K562 (cell line): ENCODE data around the gene GPHN. TPM values are rescaled to one million over a fixed set of nuclear protein-coding genes. Genes with fewer than 3 reads are reported as not detected.

ENCODE experiments used
- ATAC-seq: fragments of 200-7000 bp; cut with Tn5 transposase; 3 replicates; pipeline ENCODE4 v1.9.1; 2020; ENCODE audit warnings: moderate library complexity
- BruUV-seq: library from RNA; stranded (reverse); fragments of 400-500 nt; replicated peaks from 2 replicates; lab custom pipeline; 2021; lab: Mats Ljungman, UMichigan
- CTCF ChIA-PET: fragments of 300-600 bp; formaldehyde crosslinking; extraction: SDS; loops from one replicate; lab custom pipeline; 2021; ENCODE audit warnings: low intra/inter-chr PET ratio; lab: Yijun Ruan, JAX
- POLR2A ChIA-PET: fragments of 300-600, 350-650 bp; sonication (Branson Sonifier 250); formaldehyde crosslinking; extraction: SDS; loops from one replicate; lab custom pipeline; 2021; ENCODE audit warnings: antibody characterized with exemption, inconsistent platforms; lab: Yijun Ruan, JAX
- DNase-seq, 4 experiments: peaks; one replicate each; pipeline versions ENCODE4 v3.0.0 to v3.0.0-alpha.2; 2011 to 2018; ENCODE audit warnings: low spot score in 3 of 4, mixed read lengths in 3 of 4; ENCODE audit errors: extremely low read depth in 1 of 4
- FAIRE-seq: peaks from 2 replicates; lab custom pipeline; 2011; peaks lifted over from hg19 to GRCh38; lab: Jason Lieb, UNC
- H2AFZ ChIP-seq: 2 replicates; pipeline ENCODE4 v1.6.0; 2011; ENCODE audit warnings: low read depth, low read length, control low read depth, inconsistent platforms
- H3K27ac ChIP-seq: fragments of 200-600 bp; 3 replicates; pipeline ENCODE4 v1.8.0; 2011; ENCODE audit warnings: low read depth, mild to moderate bottlenecking, control low read depth, inconsistent platforms, low read length, moderate library complexity, mixed read lengths; ENCODE audit errors: extremely low read depth
- H3K27me3 ChIP-seq, 2 experiments: fragments of 300-600 bp in 1 of 2; 2 replicates in 1 of 2; 3 replicates in 1 of 2; pipeline versions ENCODE4 v1.6.0 to v1.8.0; 2011; ENCODE audit warnings: inconsistent platforms in 2 of 2, low read length in 2 of 2, mild to moderate bottlenecking in 1 of 2, mixed read lengths in 1 of 2, moderate library complexity in 1 of 2; ENCODE audit not compliant: control insufficient read depth in 2 of 2, insufficient read depth in 2 of 2
- H3K36me3 ChIP-seq: fragments of 300-600 bp; 3 replicates; pipeline ENCODE4 v1.8.0; 2011; ENCODE audit warnings: mild to moderate bottlenecking, low read length, inconsistent platforms; ENCODE audit not compliant: control insufficient read depth, insufficient read depth
- H3K4me1 ChIP-seq, 2 experiments: fragments of 200-600 bp in 1 of 2; replicated peaks in 1 of 2; 2 replicates in 1 of 2; 3 replicates in 1 of 2; pipeline versions ENCODE4 v1.5.1 to v1.8.0; 2011; ENCODE audit warnings: inconsistent platforms in 2 of 2, low read length in 2 of 2, mild to moderate bottlenecking in 1 of 2, mixed read lengths in 1 of 2, moderate library complexity in 1 of 2; ENCODE audit not compliant: control insufficient read depth in 2 of 2, insufficient read depth in 2 of 2
- H3K4me2 ChIP-seq: 2 replicates; pipeline ENCODE4 v1.6.1; 2011; ENCODE audit warnings: low read length, control low read depth, inconsistent platforms, mixed read lengths; ENCODE audit not compliant: insufficient read depth
- H3K4me3 ChIP-seq: fragments of 200-600 bp; sonication (generic), shearing (Covaris generic); 2 replicates; pipeline ENCODE4 v1.5.1; 2016; ENCODE audit warnings: control low read depth, inconsistent platforms
- H3K79me2 ChIP-seq: fragments of 200-600 bp; 3 replicates; pipeline ENCODE4 v1.8.0; 2011; ENCODE audit warnings: low read length, inconsistent platforms; ENCODE audit not compliant: control insufficient read depth, insufficient read depth
- H3K9ac ChIP-seq, 2 experiments: 2 replicates each; pipeline versions ENCODE4 v1.6.0 to v1.6.1; 2011; ENCODE audit warnings: low read depth in 2 of 2, low read length in 2 of 2, control low read depth in 1 of 2, inconsistent platforms in 1 of 2, mild to moderate bottlenecking in 1 of 2, mixed read lengths in 1 of 2; ENCODE audit not compliant: insufficient read depth in 1 of 2
- H3K9me1 ChIP-seq: one replicate; pipeline ENCODE4 v1.6.0; 2011; ENCODE audit warnings: inconsistent platforms, mild to moderate bottlenecking, low read length, moderate library complexity; ENCODE audit not compliant: control insufficient read depth, insufficient read depth
- H3K9me3 ChIP-seq: replicated peaks from 2 replicates; pipeline ENCODE4 v1.5.1; 2011; ENCODE audit warnings: low read depth, low read length, inconsistent platforms; ENCODE audit not compliant: control insufficient read depth, insufficient read depth
- H4K20me1 ChIP-seq: replicated peaks from 2 replicates; pipeline ENCODE4 v1.6.1; 2011; ENCODE audit warnings: low read length, inconsistent platforms, mixed read lengths; ENCODE audit not compliant: control insufficient read depth, insufficient read depth
- AFF1 ChIP-seq, 2 experiments: fragments of 450-650 bp; IDR thresholded peaks; 2 replicates each; pipeline ENCODE4 v1.6.1; 2018; ENCODE audit warnings: mild to moderate bottlenecking in 2 of 2, low read depth in 1 of 2; ENCODE audit not compliant: partially characterized antibody in 2 of 2
- EP400 ChIP-seq: fragments of 450-650 bp; IDR thresholded peaks from 2 replicates; pipeline ENCODE4 v1.6.1; 2017; ENCODE audit warnings: antibody characterized with exemption, mild to moderate bottlenecking, moderate library complexity
- FUS ChIP-seq: fragments of 200-400 bp; formaldehyde crosslinking; optimal IDR thresholded peaks from 2 replicates; pipeline ENCODE3; 2017; ENCODE audit warnings: low read depth, low read length
- GTF2A2 ChIP-seq: IDR thresholded peaks from 2 replicates; pipeline ENCODE4 v1.6.1; 2016; ENCODE audit warnings: mild to moderate bottlenecking, missing genetic modification characterization, missing compliant biosample characterization
- GTF2B ChIP-seq: IDR thresholded peaks from 2 replicates; pipeline ENCODE4 v1.6.1; 2011; ENCODE audit not compliant: insufficient read length; ENCODE audit errors: extremely low read depth
- HDGF ChIP-seq: fragments of 450-650 bp; IDR thresholded peaks from 2 replicates; pipeline ENCODE4 v1.6.1; 2016
- HMG20A ChIP-seq: fragments of 450-650 bp; formaldehyde crosslinking; conservative IDR thresholded peaks from 2 replicates; pipeline ENCODE4 v1.4.0; 2020; ENCODE audit warnings: mild to moderate bottlenecking, mixed read lengths
- MCM2 ChIP-seq: fragments of 450-650 bp; IDR thresholded peaks from 2 replicates; pipeline ENCODE4 v1.6.1; 2017; ENCODE audit warnings: low read depth, mild to moderate bottlenecking
- PCBP1 ChIP-seq: fragments of 200-400 bp; formaldehyde crosslinking; IDR thresholded peaks from 2 replicates; pipeline ENCODE4 v1.6.1; 2018; ENCODE audit warnings: mild to moderate bottlenecking, low read depth, low read length; ENCODE audit not compliant: poor library complexity, severe bottlenecking
- POLR2AphosphoS2 ChIP-seq: IDR thresholded peaks from 2 replicates; pipeline ENCODE4 v1.6.1; 2012; ENCODE audit warnings: low read length, improper control_type of control experiment
- PTRF ChIP-seq: fragments of 450-650 bp; IDR thresholded peaks from 2 replicates; pipeline ENCODE4 v1.6.1; 2016; ENCODE audit warnings: mild to moderate bottlenecking, missing genetic modification characterization, missing compliant biosample characterization
- RBM25 ChIP-seq: fragments of 200-400 bp; formaldehyde crosslinking; IDR thresholded peaks from 2 replicates; pipeline ENCODE4 v1.6.1; 2018; ENCODE audit warnings: low read length, low read depth, moderate library complexity; ENCODE audit not compliant: severe bottlenecking
- RNF2 ChIP-seq: sonication (generic); IDR thresholded peaks from 2 replicates; pipeline ENCODE4 v1.6.1; 2016
- SMARCA4 ChIP-seq: fragments of 450-650 bp; IDR thresholded peaks from 2 replicates; pipeline ENCODE4 v1.6.1; 2016
- SUPT5H ChIP-seq: fragments of 450-650 bp; IDR thresholded peaks from 2 replicates; pipeline ENCODE4 v1.6.1; 2016
- ZNF280B ChIP-seq: fragments of 250-450 bp; sonication (Bioruptor Pico); IDR thresholded peaks from 2 replicates; pipeline ENCODE4 v1.5.1; 2021; ENCODE audit warnings: mild to moderate bottlenecking
- ZNF436 ChIP-seq: fragments of 250-450, 450-650 bp; sonication (Bioruptor Pico); formaldehyde crosslinking; IDR thresholded peaks from 2 replicates; pipeline ENCODE4 v1.7.0; 2020; ENCODE audit warnings: mild to moderate bottlenecking
- ZNF707 ChIP-seq: fragments of 250-450 bp; sonication (Bioruptor Pico); conservative IDR thresholded peaks from 2 replicates; pipeline ENCODE4 v1.8.0; 2022; ENCODE audit warnings: inconsistent platforms, mild to moderate bottlenecking, moderate library complexity
- WGBS: fragments of 100-300 bp; shearing (Covaris generic); methylation state at CpG from one replicate; pipeline ENCODE4 v1.1.6; 2016; ENCODE audit warnings: low coverage, mixed read lengths; ENCODE audit not compliant: insufficient coverage; ENCODE audit errors: missing lambda C conversion rate; 5-methylcytosine and 5-hydroxymethylcytosine counted together
- in situ Hi-C: fragments of 300-500 bp; cut with MboI; formaldehyde crosslinking; loops from 4 replicates; pipeline ENCODE4 v1.15.0; 2018; ENCODE audit warnings: inconsistent platforms, mixed read lengths
- intact Hi-C: fragments of 100-400 bp; cut with micrococcal nuclease; formaldehyde crosslinking; loops from 2 replicates; pipeline ENCODE4 v1.14.2; 2022
- polyA plus RNA-seq, 8 experiments: library from polyadenylated mRNA; depleted of rRNA in 4 of 8; stranded (reverse) in 5 of 8; unstranded in 3 of 8; fragments of >200 nt; fragmentation: Nextera tagmentation in 2 of 8; fragmentation: Illumina TruSeq in 1 of 8; extraction: Ambion mirVana in 2 of 8; extraction: Trizol in 1 of 8; gene quantifications; 2 replicates each; pipeline versions ENCODE4 v1.2.1 to v1.2.3, GENCODE V29; 2011 to 2014; ENCODE audit warnings: inconsistent platforms in 1 of 8, missing spikeins in 1 of 8
- total RNA-seq, 7 experiments: library from RNA; depleted of rRNA in 6 of 7; stranded (reverse); fragments of >200 nt in 6 of 7; fragmentation: Illumina TruSeq in 2 of 7; extraction: Trizol in 2 of 7; gene quantifications; 2 replicates each; pipeline versions ENCODE4 v1.2.1 to v1.2.3, GENCODE V29; 2011 to 2021; ENCODE audit warnings: low replicate concordance in 1 of 7

The GPHN gene
- total and polyA plus RNA-seq, 9 of the 15 experiments (the other 6 are each of a cell fraction or from before 2014, with no cell fraction given), result 5.9 to 16.0 (median 11.4) TPM

GRCh38 chr14:66596241-66596985 is 88.5 kb downstream of the GPHN start:
- no peak for FAIRE-seq
- H3K4me2 ChIP-seq, result no peak overlapping the region

More at GRCh38 chr14:66596241-66596985, 88.5 kb downstream of the GPHN start:
- H3K9me1 ChIP-seq, result no peaks in the 10 kb centered on the region
- no peak for ATAC-seq
- BruUV-seq, result no TSS peak
- TF ChIP-seq EP400 (no peak), GTF2B (no peak), ZNF436 (CRISPR knock-in tag) (no peak), SUPT5H (no peak), ZNF280B (CRISPR knock-in tag) (no peak), HMG20A (CRISPR knock-in tag) (no peak), ZNF707 (CRISPR knock-in tag) (no peak), GTF2A2 (tag) (no peak), HDGF (no peak), PCBP1 (no peak), RNF2 (no peak), POLR2AphosphoS2 (no peak), FUS (no peak), MCM2 (no peak), AFF1 (IDR thresholded peaks at IDR 0.05; ENCODE audit: low read depth in 1 of 2, partially characterized antibody in 2 of 2) (no peak), RBM25 (no peak), PTRF (tag) (no peak), SMARCA4 (no peak)
- TF ChIP-seq, all 486 proteins: peak for 0
- in situ Hi-C loops, result no loop called here
- ChIA-PET POLR2A (no interaction called here), CTCF (no interaction called here)
- intact Hi-C loops, result no loop called here
- no peaks in the 10 kb centered on the region for H3K79me2 ChIP-seq
- no peak overlapping the region for H2AFZ ChIP-seq
- 100% methylated on average over 1 of the region's 9 CpGs for WGBS
- H3K27me3 ChIP-seq, result no peaks in the 10 kb centered on the region
- no peak overlapping the region for H3K9ac ChIP-seq
- H3K9me3 ChIP-seq, result no peaks in the 10 kb centered on the region
- no peak overlapping the region for H3K4me3 ChIP-seq
- H4K20me1 ChIP-seq, result no peaks in the 10 kb centered on the region
- no peak overlapping the region for H3K27ac ChIP-seq
- H3K4me1 ChIP-seq, result no peaks in the 10 kb centered on the region
- H3K36me3 ChIP-seq, result no peaks in the 10 kb centered on the region
- no peak for DNase-seq
